Suprapubic skin (tissue), 4 donors: ENCODE results near the gene OR6J1. TPM values are rescaled to one million over a fixed set of nuclear protein-coding genes. Genes with fewer than 3 reads are reported as not detected.

ENCODE experiments used
- DNase-seq, 2 donors: peaks; one replicate each; pipeline ENCODE4 v3.0.0-alpha.2; 2019; ENCODE audit warnings: low spot score in 2 of 2
- H3K27ac ChIP-seq: fragments of 200-600 bp; sonication (generic); one replicate; pipeline ENCODE4 v1.5.1; 2019
- H3K27me3 ChIP-seq: fragments of 200-600 bp; sonication (generic); one replicate; pipeline ENCODE4 v1.5.1; 2019
- H3K36me3 ChIP-seq: fragments of 200-600 bp; sonication (generic); one replicate; pipeline ENCODE4 v1.5.1; 2019
- H3K4me1 ChIP-seq: fragments of 200-600 bp; sonication (generic); one replicate; pipeline ENCODE4 v1.5.1; 2019
- H3K4me3 ChIP-seq: fragments of 200-600 bp; sonication (generic); one replicate; pipeline ENCODE4 v1.5.1; 2019; ENCODE audit warnings: mild to moderate bottlenecking
- H3K9me3 ChIP-seq: fragments of 200-600 bp; sonication (generic); one replicate; pipeline ENCODE4 v1.5.1; 2019
- EP300 ChIP-seq: sonication (generic); formaldehyde crosslinking; IDR thresholded peaks from one replicate; pipeline ENCODE4 v1.6.1; 2017; ENCODE audit warnings: antibody characterized with exemption
- POLR2A ChIP-seq, 2 donors: fragments of 450-650 bp; IDR thresholded peaks; one replicate each; pipeline ENCODE4 v1.6.1; 2017; ENCODE audit warnings: antibody characterized with exemption in 2 of 2, mild to moderate bottlenecking in 2 of 2, moderate library complexity in 2 of 2
- POLR2AphosphoS5 ChIP-seq, 3 donors: sonication (generic); formaldehyde crosslinking; IDR thresholded peaks; one replicate each; pipeline ENCODE4 v1.6.1; 2017; ENCODE audit warnings: antibody characterized with exemption in 3 of 3
- WGBS: methylation state at CpG from one replicate; pipeline ENCODE4 v1.1.5; 2018; 5-methylcytosine and 5-hydroxymethylcytosine counted together
- total RNA-seq, 4 donors: library from RNA; depleted of rRNA; stranded (reverse); fragments of >200 nt; gene quantifications; one replicate each; pipeline ENCODE4 v1.1.0, GENCODE V29; 2016
- TF ChIP-seq, protein P1 (sequence below), 2 donors: fragments of 200-600 bp in 1 of 2; fragments of 450-650 bp in 1 of 2; sonication (generic) in 1 of 2; IDR thresholded peaks; one replicate each; pipeline ENCODE4 v1.5.1; 2016 to 2019; ENCODE audit warnings: antibody characterized with exemption in 2 of 2, mild to moderate bottlenecking in 1 of 2, moderate library complexity in 1 of 2

Gene OR6J1
- total RNA-seq, 4 donors from 2014 or later: not detected

DNA sequence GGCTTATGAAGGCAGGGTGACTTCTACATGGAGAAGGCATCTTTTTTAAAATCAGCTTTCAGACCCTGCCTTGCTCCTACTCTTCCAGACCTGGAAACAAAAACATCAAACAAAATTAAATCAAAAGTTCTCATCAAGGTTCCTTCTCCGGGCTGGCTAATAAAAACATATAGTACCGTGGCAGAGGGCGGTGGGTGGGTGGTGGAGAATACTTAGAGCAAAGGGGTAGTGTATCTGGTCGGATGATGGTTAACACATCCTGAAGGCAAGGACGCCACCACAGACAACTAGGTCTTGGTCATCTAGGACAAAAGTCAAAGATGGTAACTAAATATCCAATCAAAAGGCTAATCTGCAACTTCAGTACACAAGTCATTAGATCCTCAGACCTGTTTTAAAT, 56.9 kb downstream of the OR6J1 start:
- H3K4me1 ChIP-seq: peaks cover 39% of the 10 kb centered on the region
- WGBS: 87% methylated on average over 5 of the region's 5 CpGs
- no peak for DNase-seq
- no peaks in the 10 kb centered on the region for H3K9me3 ChIP-seq
- no peak overlapping the region for H3K4me3 ChIP-seq
- no peak overlapping the region for H3K27ac ChIP-seq
- no peaks in the 10 kb centered on the region for H3K36me3 ChIP-seq
- H3K27me3 ChIP-seq: no peaks in the 10 kb centered on the region
- TF ChIP-seq POLR2A (IDR thresholded peaks at IDR 0.05): no peak

DNA sequence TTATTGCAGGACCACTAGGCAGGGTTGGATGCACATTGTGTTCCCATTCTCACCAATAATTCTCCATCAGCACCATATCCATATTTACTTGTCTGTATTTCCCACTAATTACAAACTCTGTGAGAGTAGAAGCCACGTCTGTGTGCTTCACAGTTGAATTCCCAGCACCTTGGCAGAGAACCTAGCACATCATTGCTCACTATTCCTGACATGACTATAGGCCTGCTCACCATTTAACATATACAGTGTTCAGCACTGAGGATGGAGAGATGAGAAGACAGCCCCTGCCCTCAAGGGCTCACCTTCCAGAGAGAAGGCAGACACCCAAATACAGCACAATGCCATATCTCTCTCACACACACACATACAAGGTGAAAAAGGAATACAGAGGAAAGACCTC, 60.2 kb downstream of the OR6J1 start:
- DNase-seq: no peak
- 53% methylated on average over 1 of the region's 1 CpG for WGBS
- Histone ChIP-seq H3K4me3 (no peak overlapping the region), H3K27me3 (no peaks in the 10 kb centered on the region), H3K36me3 (no peaks in the 10 kb centered on the region), H3K27ac (no peak overlapping the region), H3K9me3 (no peaks in the 10 kb centered on the region), H3K4me1 (peaks cover 34% of the 10 kb centered on the region)
- no peak for TF ChIP-seq POLR2A (IDR thresholded peaks at IDR 0.05)
- TF ChIP-seq EP300: no peak
- TF ChIP-seq POLR2AphosphoS5 (IDR thresholded peaks at IDR 0.05): no peak
- TF ChIP-seq, protein P1, sequence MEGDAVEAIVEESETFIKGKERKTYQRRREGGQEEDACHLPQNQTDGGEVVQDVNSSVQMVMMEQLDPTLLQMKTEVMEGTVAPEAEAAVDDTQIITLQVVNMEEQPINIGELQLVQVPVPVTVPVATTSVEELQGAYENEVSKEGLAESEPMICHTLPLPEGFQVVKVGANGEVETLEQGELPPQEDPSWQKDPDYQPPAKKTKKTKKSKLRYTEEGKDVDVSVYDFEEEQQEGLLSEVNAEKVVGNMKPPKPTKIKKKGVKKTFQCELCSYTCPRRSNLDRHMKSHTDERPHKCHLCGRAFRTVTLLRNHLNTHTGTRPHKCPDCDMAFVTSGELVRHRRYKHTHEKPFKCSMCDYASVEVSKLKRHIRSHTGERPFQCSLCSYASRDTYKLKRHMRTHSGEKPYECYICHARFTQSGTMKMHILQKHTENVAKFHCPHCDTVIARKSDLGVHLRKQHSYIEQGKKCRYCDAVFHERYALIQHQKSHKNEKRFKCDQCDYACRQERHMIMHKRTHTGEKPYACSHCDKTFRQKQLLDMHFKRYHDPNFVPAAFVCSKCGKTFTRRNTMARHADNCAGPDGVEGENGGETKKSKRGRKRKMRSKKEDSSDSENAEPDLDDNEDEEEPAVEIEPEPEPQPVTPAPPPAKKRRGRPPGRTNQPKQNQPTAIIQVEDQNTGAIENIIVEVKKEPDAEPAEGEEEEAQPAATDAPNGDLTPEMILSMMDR (IDR thresholded peaks at IDR 0.05): no peak

Other genes starting within 250 kb of the OR6J1 start
- 100 to 1,000 TPM; 110 to 212 (median 187) TPM for gene DAD1, start 55.1 kb downstream of the OR6J1 start, total RNA-seq
- 10 to 100 TPM; 15.3 to 30.4 (median 21.8) TPM for gene ABHD4, start 46.1 kb downstream of the OR6J1 start, total RNA-seq
- gene OXA1L, start 122.3 kb upstream of the OR6J1 start, total RNA-seq: 100 to 1,000 TPM in 2 of 4 donors, 10 to 100 TPM in 2; 75.7 to 107 (median 91.8) TPM
- 1 to 10 TPM; 1.8 to 3.8 (median 2.9) TPM for gene SLC7A7, start 171.1 kb upstream of the OR6J1 start, total RNA-seq
- 10 to 100 TPM; 35.5 to 84.5 (median 74.2) TPM for gene MRPL52, start 185.5 kb upstream of the OR6J1 start, total RNA-seq
- 100 to 1,000 TPM; 106 to 161 (median 128) TPM for gene MMP14, start 192.2 kb upstream of the OR6J1 start, total RNA-seq
- gene LRP10, start 227.4 kb upstream of the OR6J1 start, total RNA-seq: 100 to 1,000 TPM in 3 of 4 donors, 10 to 100 TPM in 1; 97.8 to 170 (median 157) TPM
- 1 to 10 TPM in 2 of 4 donors, under 1 TPM in 2; 0.89 to 5.4 (median 1.2) TPM for gene REM2, start 238.9 kb upstream of the OR6J1 start, total RNA-seq